IMR-90 (cell line): ENCODE measurements around the gene GRAMD1C. TPM values are rescaled to one million over a fixed set of nuclear protein-coding genes. Genes with fewer than 3 reads are reported as not detected.

Source experiments
- ATAC-seq: fragments of 200-7000 bp; cut with Tn5 transposase; 2 replicates; pipeline ENCODE4 v1.9.1; 2020; ENCODE audit warnings: low read depth, mild to moderate bottlenecking, moderate library complexity
- BruUV-seq: library from RNA; stranded (reverse); fragments of 400-500 nt; replicated peaks from 2 replicates; lab custom pipeline; 2021; lab: Mats Ljungman, UMichigan
- CTCF ChIA-PET: fragments of 300-600 bp; formaldehyde crosslinking; extraction: SDS; loops from one replicate; lab custom pipeline; 2021; ENCODE audit warnings: antibody characterized with exemption; lab: Yijun Ruan, JAX
- POLR2A ChIA-PET: fragments of 300-600 bp; sonication (Branson Sonifier 250); formaldehyde crosslinking; loops from one replicate; lab custom pipeline; 2022; ENCODE audit warnings: antibody characterized with exemption; ENCODE audit not compliant: unreplicated experiment; lab: Charles Lee
- DNase-seq: peaks from one replicate; pipeline ENCODE4 v3.0.0; 2013
- H2AFZ ChIP-seq: replicated peaks from 2 replicates; pipeline ENCODE3; 2013; ENCODE audit warnings: low read length, mild to moderate bottlenecking; ENCODE audit not compliant: poor library complexity
- H2AK5ac ChIP-seq: 2 replicates; pipeline ENCODE4 v1.6.1; 2013; ENCODE audit warnings: low read depth, low read length, inconsistent platforms
- H2AK9ac ChIP-seq: replicated peaks from 2 replicates; pipeline ENCODE3; 2013; ENCODE audit warnings: mild to moderate bottlenecking, low read depth, low read length, moderate library complexity; ENCODE audit not compliant: poor library complexity
- H2BK120ac ChIP-seq: 2 replicates; pipeline ENCODE4 v1.6.1; 2013; ENCODE audit warnings: low read depth, low read length, inconsistent platforms
- H2BK15ac ChIP-seq: 3 replicates; pipeline ENCODE4 v1.6.1; 2013; ENCODE audit warnings: low read depth, low read length, inconsistent platforms
- H2BK20ac ChIP-seq: 2 replicates; pipeline ENCODE4 v1.6.1; 2013; ENCODE audit warnings: low read depth, mild to moderate bottlenecking, inconsistent platforms, low read length, moderate library complexity
- H2BK5ac ChIP-seq: 2 replicates; pipeline ENCODE4 v1.6.1; 2013; ENCODE audit warnings: mild to moderate bottlenecking, low read depth, low read length, inconsistent platforms; ENCODE audit not compliant: poor library complexity, severe bottlenecking
- H3K14ac ChIP-seq: replicated peaks from 2 replicates; pipeline ENCODE4 v1.6.1; 2013; ENCODE audit warnings: low read depth, low read length, inconsistent platforms
- H3K18ac ChIP-seq: 2 replicates; pipeline ENCODE4 v1.6.1; 2013; ENCODE audit warnings: low read depth, low read length, control low read depth
- H3K23ac ChIP-seq: 2 replicates; pipeline ENCODE4 v1.6.1; 2013; ENCODE audit warnings: low read depth, low read length, inconsistent platforms
- H3K27ac ChIP-seq: 2 replicates; pipeline ENCODE4 v1.5.1; 2013; ENCODE audit warnings: mild to moderate bottlenecking, control low read depth, low read length; ENCODE audit not compliant: insufficient read depth
- H3K27me3 ChIP-seq: 2 replicates; pipeline ENCODE4 v1.6.1; 2013; ENCODE audit warnings: low read length; ENCODE audit not compliant: control insufficient read depth, insufficient read depth
- H3K36me3 ChIP-seq: 2 replicates; pipeline ENCODE4 v1.6.1; 2013; ENCODE audit warnings: low read length, mixed read lengths; ENCODE audit not compliant: control insufficient read depth, insufficient read depth
- H3K4ac ChIP-seq: 2 replicates; pipeline ENCODE4 v1.6.1; 2013; ENCODE audit warnings: low read depth, low read length, inconsistent platforms
- H3K4me1 ChIP-seq: 2 replicates; pipeline ENCODE4 v1.6.1; 2013; ENCODE audit warnings: low read length, mixed read lengths; ENCODE audit not compliant: control insufficient read depth, insufficient read depth
- H3K4me2 ChIP-seq: 2 replicates; pipeline ENCODE4 v1.6.1; 2013; ENCODE audit warnings: low read depth, mild to moderate bottlenecking, control low read depth, low read length, moderate library complexity
- H3K4me3 ChIP-seq: 2 replicates; pipeline ENCODE4 v1.5.1; 2013; ENCODE audit warnings: low read depth, mild to moderate bottlenecking, control low read depth, low read length, moderate library complexity; ENCODE audit not compliant: insufficient read depth
- H3K56ac ChIP-seq: 2 replicates; pipeline ENCODE4 v1.6.1; 2013; ENCODE audit warnings: low read length, inconsistent platforms; ENCODE audit not compliant: insufficient read depth; ENCODE audit errors: extremely low read depth
- H3K79me1 ChIP-seq, 2 experiments: 2 replicates each; pipeline ENCODE4 v1.6.1; 2013; ENCODE audit warnings: low read length in 2 of 2, inconsistent platforms in 1 of 2, low read depth in 1 of 2
- H3K9ac ChIP-seq: 2 replicates; pipeline ENCODE4 v1.6.1; 2013; ENCODE audit warnings: low read depth, low read length, control low read depth
- H3K9me1 ChIP-seq: 2 replicates; pipeline ENCODE4 v1.6.1; 2013; ENCODE audit warnings: low read length, inconsistent platforms; ENCODE audit not compliant: insufficient read depth
- H3K9me3 ChIP-seq: 2 replicates; pipeline ENCODE4 v1.6.1; 2013; ENCODE audit warnings: low read length; ENCODE audit not compliant: control insufficient read depth, insufficient read depth
- H4K20me1 ChIP-seq: 2 replicates; pipeline ENCODE4 v1.6.1; 2013; ENCODE audit warnings: low read length, inconsistent platforms; ENCODE audit not compliant: insufficient read depth
- H4K5ac ChIP-seq: 2 replicates; pipeline ENCODE4 v1.6.1; 2013; ENCODE audit warnings: mild to moderate bottlenecking, low read depth, low read length, control low read depth
- H4K8ac ChIP-seq, 2 experiments: 2 replicates each; pipeline ENCODE4 v1.6.1; 2013; ENCODE audit warnings: low read depth in 2 of 2, low read length in 2 of 2, control low read depth in 1 of 2, inconsistent platforms in 1 of 2
- H4K91ac ChIP-seq: 2 replicates; pipeline ENCODE4 v1.6.1; 2013; ENCODE audit warnings: low read depth, low read length, inconsistent platforms; ENCODE audit not compliant: insufficient read depth
- BHLHE40 ChIP-seq: fragments of 150-350 bp; IDR thresholded peaks from 2 replicates; pipeline ENCODE4 v1.6.1; 2016; ENCODE audit warnings: mild to moderate bottlenecking, low read depth, low read length
- CHD1 ChIP-seq: IDR thresholded peaks from 2 replicates; pipeline ENCODE4 v1.6.1; 2012; ENCODE audit warnings: low read depth, low read length, improper control_type of control experiment
- FOS ChIP-seq: fragments of 150-350 bp; IDR thresholded peaks from 2 replicates; pipeline ENCODE4 v1.6.1; 2016; ENCODE audit warnings: low read depth, low read length
- MAFK ChIP-seq: IDR thresholded peaks from 2 replicates; pipeline ENCODE4 v1.6.1; 2012; ENCODE audit warnings: low read depth, low read length, improper control_type of control experiment
- MAZ ChIP-seq: IDR thresholded peaks from 2 replicates; pipeline ENCODE4 v1.6.1; 2012; ENCODE audit warnings: low read depth, mild to moderate bottlenecking, low read length, improper control_type of control experiment, moderate library complexity, borderline replicate concordance
- MXI1 ChIP-seq: IDR thresholded peaks from 2 replicates; pipeline ENCODE4 v1.6.1; 2012; ENCODE audit warnings: low read depth, mild to moderate bottlenecking, low read length, moderate library complexity, borderline replicate concordance
- NFE2L2 ChIP-seq: fragments of 150-350 bp; IDR thresholded peaks from 2 replicates; pipeline ENCODE4 v1.6.1; 2016; ENCODE audit warnings: low read depth, mild to moderate bottlenecking, low read length
- POLR2A ChIP-seq: IDR thresholded peaks from 2 replicates; pipeline ENCODE4 v1.6.1; 2012; ENCODE audit warnings: mild to moderate bottlenecking, low read depth, low read length
- RAD21 ChIP-seq: IDR thresholded peaks from 2 replicates; pipeline ENCODE4 v1.6.1; 2012; ENCODE audit warnings: low read length, improper control_type of control experiment
- RCOR1 ChIP-seq: IDR thresholded peaks from 2 replicates; pipeline ENCODE4 v1.6.1; 2012; ENCODE audit warnings: mild to moderate bottlenecking, low read length, improper control_type of control experiment; ENCODE audit not compliant: insufficient replicate concordance
- RFX5 ChIP-seq: IDR thresholded peaks from 2 replicates; pipeline ENCODE4 v1.8.0; 2012; ENCODE audit warnings: low read depth, mild to moderate bottlenecking, low read length, moderate library complexity
- SMC3 ChIP-seq: fragments of 150-350 bp; IDR thresholded peaks from 2 replicates; pipeline ENCODE4 v1.6.1; 2016; ENCODE audit warnings: low read depth, mild to moderate bottlenecking, antibody characterized with exemption, low read length, moderate library complexity
- WGBS, 2 experiments: methylation state at CpG; one replicate each; pipeline versions ENCODE4 v1.1.5 to v1.1.7; 2013; ENCODE audit warnings: missing lambda C conversion rate in 2 of 2; ENCODE audit not compliant: insufficient read length in 1 of 2; ENCODE audit errors: extremely low coverage in 2 of 2; 5-methylcytosine and 5-hydroxymethylcytosine counted together
- dilution Hi-C: fragments of 300-500 bp; cut with HindIII; formaldehyde crosslinking; loops from one replicate; pipeline ENCODE4 v1.14.3; 2018; ENCODE audit warnings: low sequenced_read_pairs; ENCODE audit not compliant: unreplicated experiment
- in situ Hi-C: fragments of 300-500 bp; cut with MboI; formaldehyde crosslinking; loops from 3 replicates; pipeline ENCODE4 v1.14.3; 2019; ENCODE audit warnings: low sequenced_read_pairs, inconsistent platforms, mixed read lengths
- intact Hi-C: fragments of 100-400 bp; cut with micrococcal nuclease; formaldehyde crosslinking; loops from 2 replicates; pipeline ENCODE4 v1.10.0; 2022
- polyA plus RNA-seq, 3 experiments: library from polyadenylated mRNA; depleted of rRNA; stranded (reverse); fragments of >200 nt; gene quantifications; 2 replicates each; pipeline ENCODE4 v1.2.3, GENCODE V29; 2012; ENCODE audit warnings: low replicate concordance in 1 of 3
- total RNA-seq: library from RNA; depleted of rRNA; stranded (reverse); fragments of >200 nt; gene quantifications from 2 replicates; pipeline ENCODE4 v1.2.3, GENCODE V29; 2012
- TF ChIP-seq, protein P1 (sequence below): fragments of 150-350 bp; IDR thresholded peaks from 2 replicates; pipeline ENCODE4 v1.6.1; 2017; ENCODE audit warnings: mild to moderate bottlenecking, antibody characterized with exemption, low read length, low read depth
- TF ChIP-seq, protein P2 (sequence below): conservative IDR thresholded peaks from 2 replicates; pipeline ENCODE4 v1.5.1; 2012; ENCODE audit warnings: mild to moderate bottlenecking, low read depth, low read length, improper control_type of control experiment
- TF ChIP-seq, protein P3 (sequence below): fragments of 150-350 bp; IDR thresholded peaks from 2 replicates; pipeline ENCODE4 v1.6.1; 2016; ENCODE audit warnings: low read depth, mild to moderate bottlenecking, low read length, moderate library complexity, borderline replicate concordance

GRAMD1C gene
- total and polyA plus RNA-seq, 2 of the 4 experiments (the other 2 are of a cell fraction), result 2.5 to 5.0 TPM

DNA sequence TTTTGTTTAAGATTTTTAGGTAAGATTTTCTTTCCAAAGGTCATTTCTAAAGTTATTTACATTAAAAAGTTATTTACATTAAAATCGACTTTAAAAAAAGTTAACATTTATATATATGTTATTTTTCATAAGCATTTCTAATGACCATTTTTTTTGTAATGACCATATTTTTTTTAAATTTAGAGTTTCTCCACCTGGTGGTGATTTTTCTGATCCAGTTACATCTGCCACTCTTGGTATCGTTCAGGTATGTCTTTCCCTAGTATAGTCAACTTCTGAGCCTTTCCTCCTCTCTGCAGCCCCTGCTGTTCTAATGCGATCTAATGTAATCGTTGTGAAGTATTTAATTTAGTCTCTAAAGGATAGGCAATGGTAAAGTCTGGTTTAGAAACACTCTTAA, 42.9 kb upstream of the GRAMD1C start:
- ChIA-PET POLR2A (no interaction called here), CTCF (interaction anchor here (1.6 kb wide), 1 partner anchor 54 kb away, joined by 4 read pairs; no protein-coding TSS in a partner anchor)
- in situ Hi-C loops, result no loop called here
- H4K8ac ChIP-seq, result no peak overlapping the region
- no peak overlapping the region for H3K4me3 ChIP-seq
- dilution Hi-C loops, result no loop called here
- H3K4me2 ChIP-seq, result no peak overlapping the region
- H4K5ac ChIP-seq, result no peak overlapping the region
- peaks cover 0 to 2% of the 10 kb centered on the region in 2 experiments; a peak in 1 of 4 replicates for H3K79me1 ChIP-seq
- WGBS, 2 experiments, result no CpG with 5 or more reads among the region's 4 CpGs
- no peak overlapping the region for H4K91ac ChIP-seq
- peaks cover 2% of the 10 kb centered on the region; the same call in 1 of the 2 replicates for H3K4me1 ChIP-seq
- H2AFZ ChIP-seq, result no peak overlapping the region
- DNase-seq (no peak), ATAC-seq (no peak)
- H3K14ac ChIP-seq, result no peak overlapping the region
- H3K18ac ChIP-seq, result no peak overlapping the region
- H2BK120ac ChIP-seq, result no peak overlapping the region
- no peak overlapping the region for H2BK20ac ChIP-seq
- H3K9ac ChIP-seq, result no peak overlapping the region
- H3K4ac ChIP-seq, result no peak overlapping the region
- intact Hi-C loops, result no loop called here
- H3K27ac ChIP-seq, result no peak overlapping the region
- no peak overlapping the region for H3K56ac ChIP-seq
- H3K9me3 ChIP-seq, result no peaks in the 10 kb centered on the region
- no peak overlapping the region for H2BK5ac ChIP-seq
- TF ChIP-seq, protein P1, sequence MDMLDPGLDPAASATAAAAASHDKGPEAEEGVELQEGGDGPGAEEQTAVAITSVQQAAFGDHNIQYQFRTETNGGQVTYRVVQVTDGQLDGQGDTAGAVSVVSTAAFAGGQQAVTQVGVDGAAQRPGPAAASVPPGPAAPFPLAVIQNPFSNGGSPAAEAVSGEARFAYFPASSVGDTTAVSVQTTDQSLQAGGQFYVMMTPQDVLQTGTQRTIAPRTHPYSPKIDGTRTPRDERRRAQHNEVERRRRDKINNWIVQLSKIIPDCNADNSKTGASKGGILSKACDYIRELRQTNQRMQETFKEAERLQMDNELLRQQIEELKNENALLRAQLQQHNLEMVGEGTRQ, result no peak
- no peak for TF ChIP-seq RFX5
- no peak for TF ChIP-seq MAFK
- TF ChIP-seq CHD1, result no peak
- no peak for TF ChIP-seq RCOR1
- TF ChIP-seq MAZ, result no peak
- no peak for TF ChIP-seq MXI1
- no peak for TF ChIP-seq FOS
- TF ChIP-seq, protein P2, sequence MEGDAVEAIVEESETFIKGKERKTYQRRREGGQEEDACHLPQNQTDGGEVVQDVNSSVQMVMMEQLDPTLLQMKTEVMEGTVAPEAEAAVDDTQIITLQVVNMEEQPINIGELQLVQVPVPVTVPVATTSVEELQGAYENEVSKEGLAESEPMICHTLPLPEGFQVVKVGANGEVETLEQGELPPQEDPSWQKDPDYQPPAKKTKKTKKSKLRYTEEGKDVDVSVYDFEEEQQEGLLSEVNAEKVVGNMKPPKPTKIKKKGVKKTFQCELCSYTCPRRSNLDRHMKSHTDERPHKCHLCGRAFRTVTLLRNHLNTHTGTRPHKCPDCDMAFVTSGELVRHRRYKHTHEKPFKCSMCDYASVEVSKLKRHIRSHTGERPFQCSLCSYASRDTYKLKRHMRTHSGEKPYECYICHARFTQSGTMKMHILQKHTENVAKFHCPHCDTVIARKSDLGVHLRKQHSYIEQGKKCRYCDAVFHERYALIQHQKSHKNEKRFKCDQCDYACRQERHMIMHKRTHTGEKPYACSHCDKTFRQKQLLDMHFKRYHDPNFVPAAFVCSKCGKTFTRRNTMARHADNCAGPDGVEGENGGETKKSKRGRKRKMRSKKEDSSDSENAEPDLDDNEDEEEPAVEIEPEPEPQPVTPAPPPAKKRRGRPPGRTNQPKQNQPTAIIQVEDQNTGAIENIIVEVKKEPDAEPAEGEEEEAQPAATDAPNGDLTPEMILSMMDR, result no peak
- TF ChIP-seq SMC3, result no peak
- TF ChIP-seq POLR2A, result no peak
- no peak for TF ChIP-seq RAD21
- no peak for TF ChIP-seq BHLHE40
- TF ChIP-seq NFE2L2, result no peak
- TF ChIP-seq, protein P3, sequence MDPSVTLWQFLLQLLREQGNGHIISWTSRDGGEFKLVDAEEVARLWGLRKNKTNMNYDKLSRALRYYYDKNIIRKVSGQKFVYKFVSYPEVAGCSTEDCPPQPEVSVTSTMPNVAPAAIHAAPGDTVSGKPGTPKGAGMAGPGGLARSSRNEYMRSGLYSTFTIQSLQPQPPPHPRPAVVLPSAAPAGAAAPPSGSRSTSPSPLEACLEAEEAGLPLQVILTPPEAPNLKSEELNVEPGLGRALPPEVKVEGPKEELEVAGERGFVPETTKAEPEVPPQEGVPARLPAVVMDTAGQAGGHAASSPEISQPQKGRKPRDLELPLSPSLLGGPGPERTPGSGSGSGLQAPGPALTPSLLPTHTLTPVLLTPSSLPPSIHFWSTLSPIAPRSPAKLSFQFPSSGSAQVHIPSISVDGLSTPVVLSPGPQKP, result no peak
- BruUV-seq, result no TSS peak
- H3K9me1 ChIP-seq, result no peaks in the 10 kb centered on the region; the same call in 1 of the 2 replicates
- H2AK9ac ChIP-seq, result no peak overlapping the region
- H3K23ac ChIP-seq, result no peak overlapping the region
- H3K27me3 ChIP-seq, result no peaks in the 10 kb centered on the region
- no peaks in the 10 kb centered on the region for H4K20me1 ChIP-seq
- H3K36me3 ChIP-seq, result peaks cover 26% of the 10 kb centered on the region
- no peak overlapping the region for H2AK5ac ChIP-seq
- no peak overlapping the region for H2BK15ac ChIP-seq
